Measurements from ENCODE around the gene ATP12A. TPM values are rescaled to one million over a fixed set of nuclear protein-coding genes. Genes with fewer than 3 reads are reported as not detected.

Gene ATP12A
- total RNA-seq, 1 donor from 2014 or later = not detected

Other genes with a start within 250 kb of the ATP12A start
- gene PARP4, start 167.6 kb upstream of the ATP12A start, total RNA-seq = 33.0 and 38.2 TPM in 2 replicates
- gene RNF17, start 83.8 kb downstream of the ATP12A start, total RNA-seq = not detected in 2 replicates